ENCODE results near the gene KDM8.

Gene KDM8

GRCh38 chr16:27177031-27177774 lies 26.1 kb upstream of the KDM8 start:
- Histone ChIP-seq H3K14ac (ENCODE audit: low read length) (no peak overlapping the region), H2AFZ (ENCODE audit: insufficient read depth, low read length, poor library complexity) (no peak overlapping the region), H3K4me2 (ENCODE audit: low read length) (no peak overlapping the region), H3K36me3 (ENCODE audit: control insufficient read depth in 1 of 2, insufficient read depth in 2 of 2, low read length in 2 of 2) (no peaks in the 10 kb centered on the region), H2BK5ac (ENCODE audit: low read depth, low read length, poor library complexity) (no peak overlapping the region), H3K23ac (ENCODE audit: low read length) (no peak overlapping the region), H2BK12ac (ENCODE audit: low read length) (no peak overlapping the region), H3K18ac (ENCODE audit: low read length) (no peak overlapping the region), H2AK5ac (ENCODE audit: low read length) (no peak overlapping the region), H4K12ac (ENCODE audit: low read depth, low read length) (no peak overlapping the region), H3K79me1 (ENCODE audit: low read length) (no peaks in the 10 kb centered on the region), H3K9ac (ENCODE audit: low read length) (no peak overlapping the region), H3K9me3 (ENCODE audit: insufficient read depth, low read depth, low read length) (peaks cover 3% of the 10 kb centered on the region), H3K27me3 (ENCODE audit: insufficient read depth, low read length) (no peaks in the 10 kb centered on the region), H4K91ac (ENCODE audit: low read depth, low read length) (no peak overlapping the region), H4K8ac (ENCODE audit: low read depth, low read length) (no peak overlapping the region), H3K27ac (ENCODE audit: low read depth, low read length) (no peak overlapping the region), H3K79me2 (ENCODE audit: control insufficient read depth, insufficient read depth, low read length, poor library complexity) (no peaks in the 10 kb centered on the region), H2BK120ac (ENCODE audit: insufficient read depth, low read length, poor library complexity) (no peak overlapping the region), H3K4me3 (ENCODE audit: low read depth, low read length) (no peak overlapping the region), H3K4ac (ENCODE audit: low read depth, low read length) (no peak overlapping the region), H3K4me1 (ENCODE audit: control insufficient read depth in 1 of 2, insufficient read depth in 2 of 2, low read length in 2 of 2) (no peaks in the 10 kb centered on the region)
- DNase-seq, result peak in 1 of 2 donors; percentile 25
- no CpG with 5 or more reads among the region's 13 CpGs for WGBS (ENCODE audit: extremely low coverage, insufficient coverage, insufficient read length)

GRCh38 chr16:27179500-27180072 lies 23.7 kb upstream of the KDM8 start:
- Histone ChIP-seq H3K14ac (ENCODE audit: low read length) (no peak overlapping the region), H2AFZ (ENCODE audit: insufficient read depth, low read length, poor library complexity) (no peak overlapping the region), H4K12ac (ENCODE audit: low read depth, low read length) (no peak overlapping the region), H3K4me3 (ENCODE audit: low read depth, low read length) (no peak overlapping the region), H3K4ac (ENCODE audit: low read depth, low read length) (no peak overlapping the region), H4K8ac (ENCODE audit: low read depth, low read length) (no peak overlapping the region), H4K91ac (ENCODE audit: low read depth, low read length) (no peak overlapping the region), H3K4me2 (ENCODE audit: low read length) (no peak overlapping the region), H3K23ac (ENCODE audit: low read length) (no peak overlapping the region), H2BK120ac (ENCODE audit: insufficient read depth, low read length, poor library complexity) (no peak overlapping the region), H3K79me2 (ENCODE audit: control insufficient read depth, insufficient read depth, low read length, poor library complexity) (no peaks in the 10 kb centered on the region), H3K36me3 (ENCODE audit: control insufficient read depth in 1 of 2, insufficient read depth in 2 of 2, low read length in 2 of 2) (no peaks in the 10 kb centered on the region), H2BK12ac (ENCODE audit: low read length) (no peak overlapping the region), H3K9me3 (ENCODE audit: insufficient read depth, low read depth, low read length) (peaks cover 3% of the 10 kb centered on the region), H3K79me1 (ENCODE audit: low read length) (no peaks in the 10 kb centered on the region), H2BK5ac (ENCODE audit: low read depth, low read length, poor library complexity) (no peak overlapping the region), H2AK5ac (ENCODE audit: low read length) (no peak overlapping the region), H3K18ac (ENCODE audit: low read length) (no peak overlapping the region), H3K27ac (ENCODE audit: low read depth, low read length) (no peak overlapping the region), H3K4me1 (ENCODE audit: control insufficient read depth in 1 of 2, insufficient read depth in 2 of 2, low read length in 2 of 2) (no peaks in the 10 kb centered on the region), H3K9ac (ENCODE audit: low read length) (no peak overlapping the region), H3K27me3 (ENCODE audit: insufficient read depth, low read length) (no peaks in the 10 kb centered on the region)
- no CpG with 5 or more reads among the region's 13 CpGs for WGBS (ENCODE audit: extremely low coverage, insufficient coverage, insufficient read length)
- peak; percentile 59 to 72 for DNase-seq

GRCh38 chr16:27181019-27181790 lies 22.1 kb upstream of the KDM8 start:
- no peak overlapping the region for H3K27ac ChIP-seq (ENCODE audit: low read depth, low read length)
- no peak overlapping the region for H3K4me3 ChIP-seq (ENCODE audit: low read depth, low read length)
- H4K91ac ChIP-seq (ENCODE audit: low read depth, low read length), result no peak overlapping the region
- no peak overlapping the region for H3K4me2 ChIP-seq (ENCODE audit: low read length)
- H3K36me3 ChIP-seq (ENCODE audit: control insufficient read depth in 1 of 2, insufficient read depth in 2 of 2, low read length in 2 of 2), result no peaks in the 10 kb centered on the region
- H2BK5ac ChIP-seq (ENCODE audit: low read depth, low read length, poor library complexity), result no peak overlapping the region
- no peak overlapping the region for H3K14ac ChIP-seq (ENCODE audit: low read length)
- H4K12ac ChIP-seq (ENCODE audit: low read depth, low read length), result no peak overlapping the region
- H2BK12ac ChIP-seq (ENCODE audit: low read length), result no peak overlapping the region
- H3K4ac ChIP-seq (ENCODE audit: low read depth, low read length), result no peak overlapping the region
- H3K79me2 ChIP-seq (ENCODE audit: control insufficient read depth, insufficient read depth, low read length, poor library complexity), result no peaks in the 10 kb centered on the region
- no peak overlapping the region for H3K18ac ChIP-seq (ENCODE audit: low read length)
- WGBS (ENCODE audit: extremely low coverage, insufficient coverage, insufficient read length), result no CpG with 5 or more reads among the region's 8 CpGs
- H3K4me1 ChIP-seq (ENCODE audit: control insufficient read depth in 1 of 2, insufficient read depth in 2 of 2, low read length in 2 of 2), result no peaks in the 10 kb centered on the region
- H3K9ac ChIP-seq (ENCODE audit: low read length), result no peak overlapping the region
- H3K23ac ChIP-seq (ENCODE audit: low read length), result no peak overlapping the region
- H4K8ac ChIP-seq (ENCODE audit: low read depth, low read length), result no peak overlapping the region
- H2AFZ ChIP-seq (ENCODE audit: insufficient read depth, low read length, poor library complexity), result no peak overlapping the region
- no peak overlapping the region for H2BK120ac ChIP-seq (ENCODE audit: insufficient read depth, low read length, poor library complexity)
- H3K79me1 ChIP-seq (ENCODE audit: low read length), result no peaks in the 10 kb centered on the region
- no peaks in the 10 kb centered on the region for H3K27me3 ChIP-seq (ENCODE audit: insufficient read depth, low read length)
- peaks cover 2% of the 10 kb centered on the region for H3K9me3 ChIP-seq (ENCODE audit: insufficient read depth, low read depth, low read length)
- no peak overlapping the region for H2AK5ac ChIP-seq (ENCODE audit: low read length)
- DNase-seq, result no peak

GRCh38 chr16:27182906-27183405 lies 20.4 kb upstream of the KDM8 start:
- Histone ChIP-seq H3K14ac (ENCODE audit: low read length) (no peak overlapping the region), H4K8ac (ENCODE audit: low read depth, low read length) (no peak overlapping the region), H3K27ac (ENCODE audit: low read depth, low read length) (no peak overlapping the region), H3K9ac (ENCODE audit: low read length) (no peak overlapping the region), H3K18ac (ENCODE audit: low read length) (no peak overlapping the region), H2BK5ac (ENCODE audit: low read depth, low read length, poor library complexity) (no peak overlapping the region), H2AK5ac (ENCODE audit: low read length) (no peak overlapping the region), H4K91ac (ENCODE audit: low read depth, low read length) (no peak overlapping the region), H4K12ac (ENCODE audit: low read depth, low read length) (no peak overlapping the region), H3K79me2 (ENCODE audit: control insufficient read depth, insufficient read depth, low read length, poor library complexity) (no peaks in the 10 kb centered on the region), H3K23ac (ENCODE audit: low read length) (no peak overlapping the region), H3K9me3 (ENCODE audit: insufficient read depth, low read depth, low read length) (peaks cover 2% of the 10 kb centered on the region), H3K36me3 (ENCODE audit: control insufficient read depth in 1 of 2, insufficient read depth in 2 of 2, low read length in 2 of 2) (no peaks in the 10 kb centered on the region), H2AFZ (ENCODE audit: insufficient read depth, low read length, poor library complexity) (no peak overlapping the region), H3K4me3 (ENCODE audit: low read depth, low read length) (no peak overlapping the region), H3K4ac (ENCODE audit: low read depth, low read length) (no peak overlapping the region), H3K4me1 (ENCODE audit: control insufficient read depth in 1 of 2, insufficient read depth in 2 of 2, low read length in 2 of 2) (no peaks in the 10 kb centered on the region), H3K79me1 (ENCODE audit: low read length) (no peaks in the 10 kb centered on the region), H3K4me2 (ENCODE audit: low read length) (no peak overlapping the region), H2BK120ac (ENCODE audit: insufficient read depth, low read length, poor library complexity) (no peak overlapping the region), H2BK12ac (ENCODE audit: low read length) (no peak overlapping the region), H3K27me3 (ENCODE audit: insufficient read depth, low read length) (no peaks in the 10 kb centered on the region)
- no CpG with 5 or more reads among the region's 7 CpGs for WGBS (ENCODE audit: extremely low coverage, insufficient coverage, insufficient read length)
- no peak for DNase-seq
